Gastrocnemius medialis (tissue), 4 donors: ENCODE measurements around the gene PALLD.

ENCODE experiments used
- POLR2A ChIP-seq, 2 donors: fragments of 450-650 bp; IDR thresholded peaks; one replicate each; pipeline ENCODE4 v1.6.1; 2017; ENCODE audit warnings: antibody characterized with exemption in 2 of 2, mild to moderate bottlenecking in 2 of 2, moderate library complexity in 2 of 2
- TF ChIP-seq, protein P1 (sequence below), 5 experiments: fragments of 450-650 bp in 3 of 5; fragments of 200-600 bp in 2 of 5; sonication (generic) in 2 of 5; IDR thresholded peaks in 4 of 5; conservative IDR thresholded peaks in 1 of 5; 1 replicate in 4 of 5; 2 replicates in 1 of 5; pipeline ENCODE4 v1.5.1; 2016 to 2019; ENCODE audit warnings: antibody characterized with exemption in 5 of 5, mild to moderate bottlenecking in 3 of 5, moderate library complexity in 3 of 5

DNA sequence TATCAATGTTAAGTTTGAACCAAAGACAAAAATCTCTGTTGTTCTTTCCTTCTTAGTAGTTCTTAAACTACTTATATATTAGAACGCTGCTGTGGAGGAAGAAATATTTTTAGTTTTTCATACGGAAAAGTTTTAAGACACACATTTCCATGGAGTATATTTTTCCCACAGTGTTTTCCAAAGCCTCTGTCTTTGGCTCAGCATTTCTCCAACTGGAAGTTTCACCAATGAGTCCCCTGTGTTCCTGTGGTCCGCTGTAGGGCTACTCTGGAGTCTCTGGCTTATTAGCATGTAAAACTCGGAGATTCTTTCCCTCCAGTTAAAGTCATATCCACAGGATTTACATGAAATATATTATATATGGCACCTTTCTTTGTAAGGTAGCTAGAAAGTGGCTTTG lies 264.2 kb downstream of the PALLD start:
- TF ChIP-seq, protein P1, sequence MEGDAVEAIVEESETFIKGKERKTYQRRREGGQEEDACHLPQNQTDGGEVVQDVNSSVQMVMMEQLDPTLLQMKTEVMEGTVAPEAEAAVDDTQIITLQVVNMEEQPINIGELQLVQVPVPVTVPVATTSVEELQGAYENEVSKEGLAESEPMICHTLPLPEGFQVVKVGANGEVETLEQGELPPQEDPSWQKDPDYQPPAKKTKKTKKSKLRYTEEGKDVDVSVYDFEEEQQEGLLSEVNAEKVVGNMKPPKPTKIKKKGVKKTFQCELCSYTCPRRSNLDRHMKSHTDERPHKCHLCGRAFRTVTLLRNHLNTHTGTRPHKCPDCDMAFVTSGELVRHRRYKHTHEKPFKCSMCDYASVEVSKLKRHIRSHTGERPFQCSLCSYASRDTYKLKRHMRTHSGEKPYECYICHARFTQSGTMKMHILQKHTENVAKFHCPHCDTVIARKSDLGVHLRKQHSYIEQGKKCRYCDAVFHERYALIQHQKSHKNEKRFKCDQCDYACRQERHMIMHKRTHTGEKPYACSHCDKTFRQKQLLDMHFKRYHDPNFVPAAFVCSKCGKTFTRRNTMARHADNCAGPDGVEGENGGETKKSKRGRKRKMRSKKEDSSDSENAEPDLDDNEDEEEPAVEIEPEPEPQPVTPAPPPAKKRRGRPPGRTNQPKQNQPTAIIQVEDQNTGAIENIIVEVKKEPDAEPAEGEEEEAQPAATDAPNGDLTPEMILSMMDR (IDR thresholded peaks at IDR 0.05 in 4 of 5, conservative IDR thresholded peaks at IDR 0.05 in 1 of 5), result no peak
- no peak for TF ChIP-seq POLR2A (IDR thresholded peaks at IDR 0.05)
